Activated CD4-positive, alpha-beta T cell treated with anti-CD3 and anti-CD28 coated beads, Interleukin-2, amount 50 U/mL, for 24 hours (primary cell): ENCODE data around the gene GNAO1.
"Not testable (repeated sequence)": the region's sequence is repeated elsewhere in the genome, so short reads cannot be mapped to it uniquely, and the experiment has no call there.

Experiments
- DNase-seq, 2 donors: peaks; one replicate each; pipeline ENCODE4 v3.0.0-alpha.2; 2020; ENCODE audit warnings: low read depth in 1 of 2, low spot score in 1 of 2

GNAO1 gene

GRCh38 chr16:56387396-56387795 lies 196.1 kb downstream of the GNAO1 start:
- DNase-seq = no peak

GRCh38 chr16:56388209-56388608 lies 196.9 kb downstream of the GNAO1 start:
- DNase-seq = no peak

- no peak for DNase-seq
These were observed 198.3 kb downstream of the GNAO1 start for GRCh38 chr16:56389554-56389953.

GRCh38 chr16:56396724-56397123 lies 205.4 kb downstream of the GNAO1 start:
- DNase-seq = not testable (repeated sequence)

GRCh38 chr16:56399047-56399446 lies 207.8 kb downstream of the GNAO1 start:
- DNase-seq = no peak

- no peak for DNase-seq
These were observed 208.2 kb downstream of the GNAO1 start for GRCh38 chr16:56399486-56399885.

GRCh38 chr16:56400458-56400857 lies 209.2 kb downstream of the GNAO1 start:
- DNase-seq = no peak

GRCh38 chr16:56401482-56401881 lies 210.2 kb downstream of the GNAO1 start:
- DNase-seq = no peak

- DNase-seq = no peak
These were observed 214.8 kb downstream of the GNAO1 start for GRCh38 chr16:56405977-56406672.
